GM18909 (cell line): ENCODE data around the gene SULT1C2.

Source experiments
- ATAC-seq: cut with Tn5 transposase; IDR thresholded peaks from one replicate; pipeline ENCODE4 v1.9.1; 2021; ENCODE audit warnings: mild to moderate bottlenecking; ENCODE audit not compliant: unreplicated experiment, poor library complexity

SULT1C2 gene

GRCh38 chr2:108287169-108287568 lies 1.5 kb upstream of the SULT1C2 start:
- no peak for ATAC-seq

GRCh38 chr2:108293850-108294249 lies 5.2 kb downstream of the SULT1C2 start:
- ATAC-seq, result no peak

- no peak for ATAC-seq
Measured at GRCh38 chr2:108297436-108298141, 8.9 kb downstream of the SULT1C2 start.

- ATAC-seq, result no peak
Measured at GRCh38 chr2:108301558-108301957, 12.9 kb downstream of the SULT1C2 start.

GRCh38 chr2:108304975-108305374 lies 16.3 kb downstream of the SULT1C2 start:
- peak; percentile 64 for ATAC-seq

- ATAC-seq, result no peak
Measured at GRCh38 chr2:108305901-108306300, 17.2 kb downstream of the SULT1C2 start.

- ATAC-seq, result no peak
Measured at GRCh38 chr2:108309903-108310302, 21.2 kb downstream of the SULT1C2 start.

- no peak for ATAC-seq
Measured at GRCh38 chr2:108314586-108315296, 26.0 kb downstream of the SULT1C2 start.

- ATAC-seq, result no peak
Measured at GRCh38 chr2:108315444-108315934, 26.8 kb downstream of the SULT1C2 start.

- no peak for ATAC-seq
Measured at GRCh38 chr2:108316033-108316432, 27.3 kb downstream of the SULT1C2 start.

- ATAC-seq, result no peak
Measured at GRCh38 chr2:108316461-108317258, 28.0 kb downstream of the SULT1C2 start.

- ATAC-seq, result no peak
Measured at GRCh38 chr2:108320326-108320922, 31.7 kb downstream of the SULT1C2 start.

GRCh38 chr2:108323619-108324018 lies 34.9 kb downstream of the SULT1C2 start:
- ATAC-seq, result no peak

- no peak for ATAC-seq
Measured at GRCh38 chr2:108324531-108325255, 36.0 kb downstream of the SULT1C2 start.

- no peak for ATAC-seq
Measured at GRCh38 chr2:108325756-108326155, 37.1 kb downstream of the SULT1C2 start.

GRCh38 chr2:108329771-108330170 lies 41.1 kb downstream of the SULT1C2 start:
- no peak for ATAC-seq

- no peak for ATAC-seq
Measured at GRCh38 chr2:108330979-108331378, 42.3 kb downstream of the SULT1C2 start.

GRCh38 chr2:108345951-108346350 lies 57.3 kb downstream of the SULT1C2 start:
- no peak for ATAC-seq

GRCh38 chr2:108346827-108347226 lies 58.1 kb downstream of the SULT1C2 start:
- ATAC-seq, result no peak

- no peak for ATAC-seq
Measured at GRCh38 chr2:108347786-108348185, 59.1 kb downstream of the SULT1C2 start.
